AG04450 (cell line): ENCODE measurements around the gene CREG1. TPM values are rescaled to one million over a fixed set of nuclear protein-coding genes. Genes with fewer than 3 reads are reported as not detected.

Source experiments
- CTCF ChIA-PET: fragments of 300-600, 350-600 bp; formaldehyde crosslinking; extraction: SDS; loops from one replicate; lab custom pipeline; 2022; ENCODE audit warnings: antibody characterized with exemption, inconsistent platforms; lab: Charles Lee
- POLR2A ChIA-PET: fragments of 350-600 bp; formaldehyde crosslinking; extraction: SDS; loops from one replicate; lab custom pipeline; 2021; ENCODE audit warnings: antibody characterized with exemption, inconsistent platforms; lab: Yijun Ruan, JAX
- DNase-seq: peaks from one replicate; pipeline ENCODE4 v3.0.0-alpha.2; 2011; ENCODE audit warnings: low read depth, low spot score
- H3K27ac ChIP-seq: one replicate; pipeline ENCODE4 v1.5.1; 2012; ENCODE audit warnings: low read depth, low read length, control low read depth
- H3K27me3 ChIP-seq: one replicate; pipeline ENCODE4 v1.6.0; 2012; ENCODE audit warnings: low read length; ENCODE audit not compliant: control insufficient read depth, insufficient read depth
- H3K4me3 ChIP-seq: 2 replicates; pipeline ENCODE4 v1.5.1; 2011; ENCODE audit warnings: mild to moderate bottlenecking, low read depth, low read length, control low read depth
- H3K9me3 ChIP-seq: 2 replicates; pipeline ENCODE4 v1.5.1; 2012; ENCODE audit warnings: low read length; ENCODE audit not compliant: control insufficient read depth, insufficient read depth
- CTCF ChIP-seq: IDR thresholded peaks from 2 replicates; pipeline ENCODE4 v1.5.1; 2011; ENCODE audit warnings: low read depth, low read length, control low read depth, inconsistent platforms
- polyA plus RNA-seq: library from polyadenylated mRNA; depleted of rRNA; stranded (reverse); fragments of >200 nt; gene quantifications from 2 replicates; pipeline ENCODE4 v1.2.3, GENCODE V29; 2011; rRNA removed

Gene CREG1
- polyA plus RNA-seq, 1 experiment = 31.2 TPM

DNA sequence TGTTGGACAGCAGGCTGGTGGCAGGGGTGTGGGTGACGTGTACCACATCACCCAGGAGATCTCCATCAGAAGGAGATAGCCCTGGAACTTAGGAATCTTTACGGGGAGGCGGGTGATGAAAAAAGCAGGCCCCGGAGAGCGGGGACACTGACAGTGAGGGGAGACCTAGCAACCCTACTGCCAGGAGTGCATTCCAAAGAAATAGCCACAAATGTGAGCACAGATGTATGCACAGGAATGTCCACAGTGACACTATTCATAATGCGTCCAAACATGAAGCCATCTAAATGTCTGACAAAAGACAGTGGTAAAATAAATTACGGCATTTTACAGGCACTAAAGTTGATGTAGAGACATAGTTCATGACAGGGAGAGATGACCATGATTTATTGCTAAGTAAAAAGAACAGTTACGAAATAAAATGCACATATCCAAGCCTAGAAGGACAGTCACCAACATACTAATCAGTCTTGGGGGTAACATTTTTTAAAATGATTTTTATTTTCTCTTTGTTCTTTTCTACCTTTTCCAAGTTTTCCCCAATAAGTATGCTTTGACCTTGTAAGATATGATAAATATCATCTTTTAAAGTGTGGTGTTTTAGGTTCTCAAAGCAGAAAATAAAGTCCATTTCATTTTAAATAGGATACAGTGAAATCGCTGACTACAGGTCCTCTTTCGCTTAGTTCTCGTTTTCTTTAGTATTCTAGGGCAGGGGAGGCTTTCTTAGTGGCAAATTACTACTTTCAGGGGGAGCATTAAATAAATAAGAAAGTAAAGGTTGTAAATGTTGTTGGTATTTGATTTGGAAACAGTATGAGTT is 56.6 kb downstream of the CREG1 start:
- ChIA-PET CTCF (no interaction called here), POLR2A (no interaction called here)
- no peak overlapping the region for H3K4me3 ChIP-seq
- no peaks in the 10 kb centered on the region for H3K9me3 ChIP-seq
- no peak for DNase-seq
- H3K27me3 ChIP-seq = peaks cover 8% of the 10 kb centered on the region
- TF ChIP-seq CTCF = no peak
- H3K27ac ChIP-seq = no peak overlapping the region

GRCh38 chr1:167493372-167493771 is 60.2 kb downstream of the CREG1 start:
- H3K27me3 ChIP-seq = no peaks in the 10 kb centered on the region
- H3K4me3 ChIP-seq = no peak overlapping the region
- no peak overlapping the region for H3K27ac ChIP-seq
- POLR2A ChIA-PET = no interaction called here
- no peak for DNase-seq
- TF ChIP-seq CTCF = no peak
- CTCF ChIA-PET = no interaction called here
- H3K9me3 ChIP-seq = no peaks in the 10 kb centered on the region

GRCh38 chr1:167492481-167492910 is 61.1 kb downstream of the CREG1 start:
- POLR2A ChIA-PET = no interaction called here
- Histone ChIP-seq H3K4me3 (no peak overlapping the region), H3K9me3 (no peaks in the 10 kb centered on the region), H3K27me3 (no peaks in the 10 kb centered on the region), H3K27ac (no peak overlapping the region)
- TF ChIP-seq CTCF = no peak
- DNase-seq = no peak
- CTCF ChIA-PET = no interaction called here

- Histone ChIP-seq H3K4me3 (no peak overlapping the region), H3K27me3 (peaks cover 2% of the 10 kb centered on the region), H3K9me3 (no peaks in the 10 kb centered on the region), H3K27ac (no peak overlapping the region)
- ChIA-PET CTCF (no interaction called here), POLR2A (no interaction called here)
- DNase-seq = no peak
- no peak for TF ChIP-seq CTCF
These were observed 61.7 kb downstream of the CREG1 start for GRCh38 chr1:167491586-167492461.

Other genes starting within 250 kb of the CREG1 start
- not detected in 2 replicates for gene CD247, start 35.2 kb downstream of the CREG1 start, polyA plus RNA-seq
- gene RCSD1, start 76.5 kb upstream of the CREG1 start, polyA plus RNA-seq = not detected in 2 replicates
- gene MPZL1, start 168.2 kb upstream of the CREG1 start, polyA plus RNA-seq = 144 and 198 TPM in 2 replicates